Panc1 (cell line): ENCODE measurements around the gene CBX4.

ENCODE experiments used
- POLR2AphosphoS5 ChIP-seq: IDR thresholded peaks from 2 replicates; pipeline ENCODE4 v1.6.1; 2012; ENCODE audit warnings: mild to moderate bottlenecking, low read depth, low read length, moderate library complexity
- SIN3A ChIP-seq: IDR thresholded peaks from 2 replicates; pipeline ENCODE4 v1.6.1; 2012; ENCODE audit warnings: low read depth, mild to moderate bottlenecking, low read length, moderate library complexity, borderline replicate concordance; ENCODE audit not compliant: insufficient read depth
- TCF7L2 ChIP-seq: IDR thresholded peaks from 2 replicates; pipeline ENCODE4 v1.6.1; 2011; ENCODE audit warnings: mild to moderate bottlenecking, low read depth, low read length, inconsistent platforms
- TF ChIP-seq, protein P1 (sequence below): fragments of 450-650 bp; IDR thresholded peaks from 2 replicates; pipeline ENCODE4 v1.5.1; 2017; ENCODE audit warnings: mild to moderate bottlenecking

DNA sequence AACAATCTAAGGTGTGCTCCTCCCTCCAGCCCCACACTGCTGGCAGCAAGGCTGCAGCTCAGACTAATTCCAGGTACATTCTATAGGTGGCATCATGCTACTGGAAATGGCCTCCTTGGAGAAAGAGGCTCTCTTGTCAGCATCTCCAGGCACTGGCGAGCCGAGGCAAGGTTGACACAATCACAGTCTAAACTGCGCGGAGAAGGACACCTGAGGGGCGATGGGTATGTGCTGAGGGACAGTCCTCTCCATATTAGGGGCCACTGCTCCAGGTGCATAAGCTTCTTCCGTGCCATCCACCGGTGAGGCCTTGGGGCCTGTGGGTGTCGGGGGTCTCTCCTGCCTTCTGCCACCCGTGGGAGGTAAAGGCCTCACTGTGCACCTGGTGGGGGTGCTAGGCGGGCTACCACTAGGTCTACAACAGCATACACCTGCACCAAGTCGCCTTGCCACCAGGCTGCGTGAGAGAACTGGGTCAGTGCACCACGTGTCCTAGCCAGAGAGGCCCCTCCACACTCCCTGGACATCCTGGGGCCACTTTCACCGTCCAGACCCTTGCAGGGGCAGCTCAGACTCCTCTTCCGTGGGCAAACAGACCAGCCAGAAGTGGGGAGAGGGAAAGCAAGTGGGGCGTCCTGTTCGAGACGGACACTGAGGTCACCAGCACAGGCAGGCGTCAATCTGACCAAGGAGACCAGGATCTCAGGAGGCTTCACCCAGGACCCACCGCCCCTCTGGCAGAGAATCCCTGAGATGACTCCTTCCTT is 30.3 kb downstream of the CBX4 start:
- TF ChIP-seq POLR2AphosphoS5 (no peak), SIN3A (no peak), TCF7L2 (no peak)
- TF ChIP-seq, protein P1, sequence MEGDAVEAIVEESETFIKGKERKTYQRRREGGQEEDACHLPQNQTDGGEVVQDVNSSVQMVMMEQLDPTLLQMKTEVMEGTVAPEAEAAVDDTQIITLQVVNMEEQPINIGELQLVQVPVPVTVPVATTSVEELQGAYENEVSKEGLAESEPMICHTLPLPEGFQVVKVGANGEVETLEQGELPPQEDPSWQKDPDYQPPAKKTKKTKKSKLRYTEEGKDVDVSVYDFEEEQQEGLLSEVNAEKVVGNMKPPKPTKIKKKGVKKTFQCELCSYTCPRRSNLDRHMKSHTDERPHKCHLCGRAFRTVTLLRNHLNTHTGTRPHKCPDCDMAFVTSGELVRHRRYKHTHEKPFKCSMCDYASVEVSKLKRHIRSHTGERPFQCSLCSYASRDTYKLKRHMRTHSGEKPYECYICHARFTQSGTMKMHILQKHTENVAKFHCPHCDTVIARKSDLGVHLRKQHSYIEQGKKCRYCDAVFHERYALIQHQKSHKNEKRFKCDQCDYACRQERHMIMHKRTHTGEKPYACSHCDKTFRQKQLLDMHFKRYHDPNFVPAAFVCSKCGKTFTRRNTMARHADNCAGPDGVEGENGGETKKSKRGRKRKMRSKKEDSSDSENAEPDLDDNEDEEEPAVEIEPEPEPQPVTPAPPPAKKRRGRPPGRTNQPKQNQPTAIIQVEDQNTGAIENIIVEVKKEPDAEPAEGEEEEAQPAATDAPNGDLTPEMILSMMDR: peak; percentile 83
